Astrocyte (in vitro differentiated cells and primary cell): ENCODE measurements around the gene CLP1.

Experiments used
- EZH2 ChIP-seq: IDR thresholded peaks from 2 replicates; pipeline ENCODE4 v1.6.1; 2012; ENCODE audit warnings: mild to moderate bottlenecking, low read length, inconsistent platforms; ENCODE audit not compliant: insufficient read depth
- TF ChIP-seq, protein P1 (sequence below): IDR thresholded peaks from 2 replicates; pipeline ENCODE4 v1.5.1; 2011; ENCODE audit warnings: low read depth, mild to moderate bottlenecking, inconsistent platforms, low read length, moderate library complexity; ENCODE audit not compliant: insufficient read depth

- TF ChIP-seq, protein P1, sequence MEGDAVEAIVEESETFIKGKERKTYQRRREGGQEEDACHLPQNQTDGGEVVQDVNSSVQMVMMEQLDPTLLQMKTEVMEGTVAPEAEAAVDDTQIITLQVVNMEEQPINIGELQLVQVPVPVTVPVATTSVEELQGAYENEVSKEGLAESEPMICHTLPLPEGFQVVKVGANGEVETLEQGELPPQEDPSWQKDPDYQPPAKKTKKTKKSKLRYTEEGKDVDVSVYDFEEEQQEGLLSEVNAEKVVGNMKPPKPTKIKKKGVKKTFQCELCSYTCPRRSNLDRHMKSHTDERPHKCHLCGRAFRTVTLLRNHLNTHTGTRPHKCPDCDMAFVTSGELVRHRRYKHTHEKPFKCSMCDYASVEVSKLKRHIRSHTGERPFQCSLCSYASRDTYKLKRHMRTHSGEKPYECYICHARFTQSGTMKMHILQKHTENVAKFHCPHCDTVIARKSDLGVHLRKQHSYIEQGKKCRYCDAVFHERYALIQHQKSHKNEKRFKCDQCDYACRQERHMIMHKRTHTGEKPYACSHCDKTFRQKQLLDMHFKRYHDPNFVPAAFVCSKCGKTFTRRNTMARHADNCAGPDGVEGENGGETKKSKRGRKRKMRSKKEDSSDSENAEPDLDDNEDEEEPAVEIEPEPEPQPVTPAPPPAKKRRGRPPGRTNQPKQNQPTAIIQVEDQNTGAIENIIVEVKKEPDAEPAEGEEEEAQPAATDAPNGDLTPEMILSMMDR = no peak
- TF ChIP-seq EZH2 = no peak
Measured at GRCh38 chr11:57656885-57657193, 723 bp upstream of the CLP1 start.
